Lower leg skin (tissue), 3 donors: Measurements from ENCODE around the gene RNF111.

Experiments
- CTCF ChIP-seq, 3 donors: fragments of 450-650 bp; IDR thresholded peaks; one replicate each; pipeline ENCODE4 v1.5.1; 2016; ENCODE audit warnings: antibody characterized with exemption in 3 of 3, mild to moderate bottlenecking in 3 of 3, moderate library complexity in 2 of 3
- POLR2A ChIP-seq, 2 donors: fragments of 450-650 bp; IDR thresholded peaks; one replicate each; pipeline ENCODE4 v1.6.1; 2016 to 2017; ENCODE audit warnings: antibody characterized with exemption in 2 of 2, mild to moderate bottlenecking in 1 of 2, moderate library complexity in 1 of 2

- TF ChIP-seq POLR2A (IDR thresholded peaks at IDR 0.05) (no peak), CTCF (IDR thresholded peaks at IDR 0.05) (no peak)
Measured at GRCh38 chr15:58985443-58985842, 2.0 kb upstream of the RNF111 start.
